GM12878 (cell line): ENCODE data around the gene SUMF1. TPM values are rescaled to one million over a fixed set of nuclear protein-coding genes. Genes with fewer than 3 reads are reported as not detected.
A peak's percentile ranks its signal among the peaks of the same experiment; 100 is the strongest.

Experiments used
- ATAC-seq: fragments of 200-7000 bp; cut with Tn5 transposase; 3 replicates; pipeline ENCODE4 v1.9.1; 2020; ENCODE audit warnings: mild to moderate bottlenecking, moderate library complexity
- BruUV-seq: library from RNA; stranded (reverse); fragments of 400-500 nt; replicated peaks from 2 replicates; lab custom pipeline; 2021; lab: Mats Ljungman, UMichigan
- CTCF ChIA-PET: fragments of 300-600 bp; sonication (Branson Sonifier 250); formaldehyde crosslinking; extraction: SDS; loops from one replicate; lab custom pipeline; 2021; ENCODE audit warnings: inconsistent platforms; lab: Yijun Ruan, JAX
- POLR2A ChIA-PET: fragments of 350-600 bp; formaldehyde crosslinking; extraction: SDS; loops from one replicate; lab custom pipeline; 2021; ENCODE audit warnings: inconsistent platforms; lab: Charles Lee
- RAD21 ChIA-PET: fragments of 300-600 bp; sonication (Branson Sonifier 250); formaldehyde crosslinking; loops from one replicate; lab custom pipeline; 2023; ENCODE audit warnings: antibody characterized with exemption; ENCODE audit not compliant: unreplicated experiment; lab: Charles Lee
- SMC1A ChIA-PET: fragments of 300-600 bp; sonication (Branson Sonifier 250); formaldehyde crosslinking; loops from one replicate; lab custom pipeline; 2023; ENCODE audit not compliant: unreplicated experiment, uncharacterized antibody; lab: Charles Lee
- DNase-seq: peaks from one replicate; pipeline ENCODE4 v3.0.0-alpha.2; 2011; ENCODE audit warnings: low read depth, low spot score
- FAIRE-seq: peaks from 3 replicates; lab custom pipeline; 2011; peaks lifted over from hg19 to GRCh38; lab: Jason Lieb, UNC
- H2AFZ ChIP-seq: 2 replicates; pipeline ENCODE4 v1.6.0; 2011; ENCODE audit warnings: low read depth, low read length, control low read depth; ENCODE audit not compliant: control insufficient read depth
- H3K27ac ChIP-seq: 2 replicates; pipeline ENCODE4 v1.5.1; 2011; ENCODE audit warnings: control low read depth; ENCODE audit not compliant: control insufficient read depth, insufficient read depth
- H3K27me3 ChIP-seq, 2 experiments: replicated peaks in 1 of 2; 2 replicates each; pipeline versions ENCODE4 v1.6.0 to v1.6.1; 2011; ENCODE audit warnings: low read length in 1 of 2; ENCODE audit not compliant: control insufficient read depth in 2 of 2, insufficient read depth in 2 of 2
- H3K36me3 ChIP-seq, 2 experiments: 2 replicates each; pipeline ENCODE4 v1.5.1; 2011; ENCODE audit warnings: low read length in 1 of 2; ENCODE audit not compliant: control insufficient read depth in 2 of 2, insufficient read depth in 2 of 2
- H3K4me1 ChIP-seq: 2 replicates; pipeline ENCODE4 v1.6.1; 2011; ENCODE audit warnings: mild to moderate bottlenecking, low read length, moderate library complexity, mixed read lengths; ENCODE audit not compliant: control insufficient read depth, insufficient read depth
- H3K4me2 ChIP-seq: 2 replicates; pipeline ENCODE4 v1.6.0; 2011; ENCODE audit warnings: control low read depth; ENCODE audit not compliant: control insufficient read depth, insufficient read depth
- H3K4me3 ChIP-seq: fragments of 200-600 bp; sonication (generic); 2 replicates; pipeline ENCODE4 v1.5.1; 2016
- H3K79me2 ChIP-seq: 2 replicates; pipeline ENCODE4 v1.6.0; 2011; ENCODE audit warnings: low read length; ENCODE audit not compliant: control insufficient read depth, insufficient read depth
- H3K9ac ChIP-seq: 2 replicates; pipeline ENCODE4 v1.8.0; 2011; ENCODE audit warnings: low read length, control low read depth, mixed read lengths; ENCODE audit not compliant: control insufficient read depth, insufficient read depth
- H3K9me3 ChIP-seq: replicated peaks from 3 replicates; pipeline ENCODE4 v1.5.1; 2011; ENCODE audit warnings: mild to moderate bottlenecking, low read length; ENCODE audit not compliant: control insufficient read depth, insufficient read depth
- H4K20me1 ChIP-seq: 2 replicates; pipeline ENCODE4 v1.6.0; 2011; ENCODE audit not compliant: control insufficient read depth, insufficient read depth
- ATF7 ChIP-seq: fragments of 450-650 bp; IDR thresholded peaks from 2 replicates; pipeline ENCODE4 v1.6.1; 2016; ENCODE audit warnings: low read depth, mild to moderate bottlenecking
- BRCA1 ChIP-seq: IDR thresholded peaks from 2 replicates; pipeline ENCODE4 v1.6.1; 2011; ENCODE audit warnings: low read depth, low read length, improper control_type of control experiment
- IKZF2 ChIP-seq, 2 experiments: fragments of 450-650 bp; IDR thresholded peaks; 2 replicates each; pipeline ENCODE4 v1.6.1; 2017; ENCODE audit warnings: mild to moderate bottlenecking in 2 of 2, moderate library complexity in 2 of 2
- MTA2 ChIP-seq: fragments of 450-650 bp; IDR thresholded peaks from 2 replicates; pipeline ENCODE4 v1.6.1; 2016; ENCODE audit warnings: low read depth, mild to moderate bottlenecking, moderate library complexity
- MXI1 ChIP-seq: fragments of 150-350 bp; IDR thresholded peaks from 2 replicates; pipeline ENCODE4 v1.6.1; 2011; ENCODE audit warnings: low read depth, mild to moderate bottlenecking, inconsistent platforms, low read length, improper control_type of control experiment
- NFYA ChIP-seq: IDR thresholded peaks from 2 replicates; pipeline ENCODE4 v1.6.1; 2011; ENCODE audit warnings: low read depth, mild to moderate bottlenecking, low read length, improper control_type of control experiment, borderline replicate concordance
- NR2C2 ChIP-seq: IDR thresholded peaks from 2 replicates; pipeline ENCODE4 v1.6.1; 2011; ENCODE audit warnings: borderline replicate concordance, low read depth; ENCODE audit not compliant: control insufficient read depth, insufficient read length
- RUNX3 ChIP-seq: IDR thresholded peaks from 2 replicates; pipeline ENCODE4 v1.6.1; 2012; ENCODE audit warnings: low read length, inconsistent platforms
- SRF ChIP-seq, 2 experiments: IDR thresholded peaks; 2 replicates each; pipeline ENCODE4 v1.6.1; 2011; ENCODE audit warnings: low read depth in 2 of 2, low read length in 2 of 2, mild to moderate bottlenecking in 1 of 2, moderate library complexity in 1 of 2
- WGBS: methylation state at CpG from one replicate; pipeline ENCODE4 v1.1.6; 2016; ENCODE audit warnings: low lambda C conversion rate; ENCODE audit not compliant: insufficient replicate concordance, insufficient coverage; ENCODE audit errors: missing lambda C conversion rate; 5-methylcytosine and 5-hydroxymethylcytosine counted together
- in situ Hi-C: fragments of 300-500 bp; cut with MboI; formaldehyde crosslinking; loops from 9 replicates; pipeline ENCODE4 v1.14.3; 2018; ENCODE audit warnings: mixed read lengths
- intact Hi-C: fragments of 100-400 bp; cut with micrococcal nuclease; formaldehyde crosslinking; loops from one replicate; pipeline ENCODE4 v1.14.2; 2022; ENCODE audit not compliant: unreplicated experiment
- polyA plus RNA-seq, 11 experiments: library from polyadenylated mRNA; depleted of rRNA in 4 of 11; unstranded in 6 of 11; stranded (reverse) in 5 of 11; fragments of >200 nt; fragmentation: Nextera tagmentation in 4 of 11; fragmentation: Illumina TruSeq in 1 of 11; extraction: Ambion mirVana in 4 of 11; extraction: Trizol in 1 of 11; gene quantifications; 1 replicate in 1 of 11; 2 replicates in 10 of 11; pipeline versions ENCODE4 v1.2.1 to v1.2.3, GENCODE V29; 2011 to 2016; ENCODE audit warnings: inconsistent platforms in 2 of 11, missing spikeins in 2 of 11, low read depth in 1 of 11
- total RNA-seq, 4 experiments: library from RNA; depleted of rRNA in 3 of 4; stranded (reverse); fragments of >200 nt in 3 of 4; fragmentation: Illumina TruSeq in 1 of 4; extraction: Trizol in 1 of 4; gene quantifications; 2 replicates each; pipeline versions ENCODE4 v1.2.1 to v1.2.3, GENCODE V29; 2013 to 2021
- TF ChIP-seq, protein P1 (sequence below): fragments of 450-650 bp; IDR thresholded peaks from 2 replicates; pipeline ENCODE4 v1.6.1; 2017; ENCODE audit warnings: mild to moderate bottlenecking, moderate library complexity

The SUMF1 gene
- total and polyA plus RNA-seq, 10 of the 15 experiments (the other 5 are each of a cell fraction or from before 2014, with no cell fraction given) = 3.2 to 14.3 (median 8.5) TPM

DNA sequence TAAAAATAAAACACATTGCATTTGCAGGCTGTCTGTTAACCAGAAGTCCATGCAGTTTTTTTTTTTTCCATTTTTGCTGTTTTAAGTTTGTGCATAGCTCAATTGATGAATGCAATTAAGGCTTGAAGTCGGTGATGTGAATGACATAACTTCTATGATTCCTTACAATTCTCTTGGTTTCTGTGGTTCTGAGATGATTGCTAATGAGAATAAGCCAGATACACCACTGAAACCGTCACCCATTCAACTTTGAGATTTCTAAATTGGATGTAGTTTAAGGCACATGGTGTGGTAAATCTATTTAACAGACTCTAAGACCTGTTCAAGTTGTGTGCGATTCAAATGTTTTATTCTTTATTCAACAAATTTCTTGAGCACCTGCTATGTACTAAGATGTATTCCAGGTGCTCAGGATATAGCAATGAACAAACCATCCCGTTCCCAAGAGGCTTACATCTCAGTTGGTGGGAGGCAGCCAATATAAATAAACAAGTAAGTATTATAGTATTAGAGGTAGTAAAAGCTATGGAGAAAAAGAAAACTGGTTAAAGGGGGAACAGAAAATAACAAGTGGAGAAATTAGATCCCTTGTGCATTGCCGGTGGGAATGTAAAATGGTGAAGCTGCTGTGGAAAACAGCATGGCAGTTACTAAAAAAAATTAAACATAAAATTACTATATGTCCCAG, 30.1 kb upstream of the SUMF1 start:
- POLR2A ChIA-PET = interaction anchor here (7.7 kb wide), 1 partner anchor 10 kb away, joined by 132 read pairs; no protein-coding TSS in a partner anchor
- Histone ChIP-seq H3K4me3 (peak overlapping the region; percentile 84; the same call in 1 of the 2 replicates), H2AFZ (no peak overlapping the region), H3K36me3 (peaks cover 3 to 5% of the 10 kb centered on the region in 2 experiments), H3K9ac (no peak overlapping the region), H3K27me3 (no peaks in the 10 kb centered on the region), H4K20me1 (no peaks in the 10 kb centered on the region), H3K9me3 (no peaks in the 10 kb centered on the region), H3K27ac (no peak overlapping the region), H3K4me2 (peak overlapping the region; percentile 91; the same call in 1 of the 2 replicates), H3K4me1 (peaks cover 14% of the 10 kb centered on the region), H3K79me2 (peaks cover 27% of the 10 kb centered on the region)
- in situ Hi-C loops = no loop called here
- RAD21 ChIA-PET = interaction anchor here (0.7 to 6.1 kb wide), 2 partner anchors 10 to 70 kb away, joined by 3 to 128 read pairs; no protein-coding TSS in a partner anchor
- 57% methylated on average over 5 of the region's 5 CpGs for WGBS
- SMC1A ChIA-PET = interaction anchor here (0.8 to 8.4 kb wide), 5 partner anchors 10 to 91 kb away, joined by 3 to 180 read pairs (median 6); no protein-coding TSS in a partner anchor
- ATAC-seq (no peak), DNase-seq (no peak), FAIRE-seq (no peak)
- CTCF ChIA-PET = interaction anchor here (0.6 to 5.5 kb wide), 3 partner anchors 9 to 136 kb away, joined by 3 to 52 read pairs (median 3); no protein-coding TSS in a partner anchor
- intact Hi-C loops = no loop called here
- TF ChIP-seq BRCA1 (no peak), ATF7 (peak; percentile 47; the same call in 1 of the 2 replicates), NR2C2 (no peak), NFYA (no peak), MTA2 (peak; percentile 80), MXI1 (0 out of 2 replicates have a peak, but pooled peaks have one; percentile 19), RUNX3 (peak; percentile 74), SRF (IDR thresholded peaks at IDR 0.05; ENCODE audit: low read depth in 2 of 2, low read length in 2 of 2) (no peak), IKZF2 (IDR thresholded peaks at IDR 0.05) (no peak; a peak in 1 of 4 replicates)
- TF ChIP-seq, protein P1, sequence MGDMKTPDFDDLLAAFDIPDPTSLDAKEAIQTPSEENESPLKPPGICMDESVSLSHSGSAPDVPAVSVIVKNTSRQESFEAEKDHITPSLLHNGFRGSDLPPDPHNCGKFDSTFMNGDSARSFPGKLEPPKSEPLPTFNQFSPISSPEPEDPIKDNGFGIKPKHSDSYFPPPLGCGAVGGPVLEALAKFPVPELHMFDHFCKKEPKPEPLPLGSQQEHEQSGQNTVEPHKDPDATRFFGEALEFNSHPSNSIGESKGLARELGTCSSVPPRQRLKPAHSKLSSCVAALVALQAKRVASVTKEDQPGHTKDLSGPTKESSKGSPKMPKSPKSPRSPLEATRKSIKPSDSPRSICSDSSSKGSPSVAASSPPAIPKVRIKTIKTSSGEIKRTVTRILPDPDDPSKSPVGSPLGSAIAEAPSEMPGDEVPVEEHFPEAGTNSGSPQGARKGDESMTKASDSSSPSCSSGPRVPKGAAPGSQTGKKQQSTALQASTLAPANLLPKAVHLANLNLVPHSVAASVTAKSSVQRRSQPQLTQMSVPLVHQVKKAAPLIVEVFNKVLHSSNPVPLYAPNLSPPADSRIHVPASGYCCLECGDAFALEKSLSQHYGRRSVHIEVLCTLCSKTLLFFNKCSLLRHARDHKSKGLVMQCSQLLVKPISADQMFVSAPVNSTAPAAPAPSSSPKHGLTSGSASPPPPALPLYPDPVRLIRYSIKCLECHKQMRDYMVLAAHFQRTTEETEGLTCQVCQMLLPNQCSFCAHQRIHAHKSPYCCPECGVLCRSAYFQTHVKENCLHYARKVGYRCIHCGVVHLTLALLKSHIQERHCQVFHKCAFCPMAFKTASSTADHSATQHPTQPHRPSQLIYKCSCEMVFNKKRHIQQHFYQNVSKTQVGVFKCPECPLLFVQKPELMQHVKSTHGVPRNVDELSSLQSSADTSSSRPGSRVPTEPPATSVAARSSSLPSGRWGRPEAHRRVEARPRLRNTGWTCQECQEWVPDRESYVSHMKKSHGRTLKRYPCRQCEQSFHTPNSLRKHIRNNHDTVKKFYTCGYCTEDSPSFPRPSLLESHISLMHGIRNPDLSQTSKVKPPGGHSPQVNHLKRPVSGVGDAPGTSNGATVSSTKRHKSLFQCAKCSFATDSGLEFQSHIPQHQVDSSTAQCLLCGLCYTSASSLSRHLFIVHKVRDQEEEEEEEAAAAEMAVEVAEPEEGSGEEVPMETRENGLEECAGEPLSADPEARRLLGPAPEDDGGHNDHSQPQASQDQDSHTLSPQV = no peak
- BruUV-seq = no TSS peak
